ENCODE data around the gene RIMBP3B.
"Not testable (repeated sequence)": the region's sequence is repeated elsewhere in the genome, so short reads cannot be mapped to it uniquely, and the experiment has no call there.

Gene RIMBP3B

DNA sequence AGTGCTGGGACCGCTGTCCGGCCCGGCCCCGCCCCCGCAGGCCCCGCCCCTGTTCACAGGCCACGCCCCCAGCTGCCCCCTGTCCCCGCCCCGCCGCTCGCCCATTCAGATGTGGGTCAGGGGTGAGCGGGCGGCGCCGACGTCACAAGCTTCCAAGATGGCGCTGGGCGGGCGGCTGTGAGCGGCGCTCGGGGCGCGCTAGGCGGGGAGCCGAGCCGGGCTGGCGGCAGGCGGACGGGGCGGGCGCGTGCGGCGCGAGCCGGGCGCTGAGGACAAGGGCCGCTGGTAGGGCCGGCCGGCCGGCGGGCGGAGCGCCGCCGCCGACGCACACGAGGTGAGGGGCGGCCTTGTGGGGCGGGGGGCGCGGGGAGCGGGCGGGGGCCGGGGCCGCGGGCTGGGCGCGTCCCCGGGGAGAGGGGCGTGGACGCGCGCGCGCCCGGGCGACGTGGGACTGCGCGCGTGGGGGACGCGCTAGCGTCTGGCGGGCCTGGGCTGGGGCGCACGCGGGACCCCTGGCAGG lies 33.7 kb downstream of the RIMBP3B start, which contains the start of gene HIC2:
HIC2 (plus strand) TSS at position 145 of the 520 bp plus-strand sequence. CDS start 25,461 bp downstream, outside the sequence.
- DNase-seq = peak; percentile 21

- peak; percentile 25 for DNase-seq
Observed at GRCh38 chr22:21417853-21418252, 34.3 kb downstream of the RIMBP3B start.

- DNase-seq = not testable (repeated sequence)
Observed at GRCh38 chr22:21418974-21419638, 35.6 kb downstream of the RIMBP3B start.

GRCh38 chr22:21420180-21420763 lies 36.7 kb downstream of the RIMBP3B start:
- not testable (repeated sequence) for DNase-seq

DNA sequence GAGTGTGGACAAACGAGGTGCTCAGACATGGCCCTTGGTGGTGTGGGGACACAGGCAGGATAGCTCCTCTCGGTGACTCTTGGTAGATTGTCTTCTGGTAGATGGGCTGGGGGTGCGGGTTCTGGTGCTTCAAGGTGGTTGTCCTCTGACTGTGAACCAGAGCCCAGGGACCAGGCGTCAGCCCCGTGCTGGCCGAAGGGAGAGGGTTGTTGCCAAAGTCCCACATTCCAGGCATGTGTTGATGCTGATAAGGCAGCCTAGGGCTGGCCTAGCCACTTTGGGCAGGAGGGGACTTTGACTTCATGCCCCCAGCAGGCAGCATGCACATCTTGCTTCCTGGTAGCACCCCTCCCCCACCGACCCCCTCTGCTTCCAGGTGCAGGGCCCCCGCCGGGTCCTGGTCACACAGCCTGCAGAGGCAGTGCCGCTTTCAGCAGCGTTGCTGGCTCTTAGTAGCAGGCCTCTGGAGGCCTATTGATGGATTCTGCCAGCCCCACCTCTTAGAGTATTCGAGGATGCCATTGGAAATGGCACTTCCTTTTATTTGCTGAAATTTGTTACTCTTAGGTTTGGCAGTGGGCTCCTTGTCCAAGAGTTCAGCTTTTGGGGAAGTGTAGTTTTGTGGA lies 40.6 kb downstream of the RIMBP3B start:
- not testable (repeated sequence) for DNase-seq

- not testable (repeated sequence) for DNase-seq
Observed at GRCh38 chr22:21434378-21435233, 51.1 kb downstream of the RIMBP3B start.

DNA sequence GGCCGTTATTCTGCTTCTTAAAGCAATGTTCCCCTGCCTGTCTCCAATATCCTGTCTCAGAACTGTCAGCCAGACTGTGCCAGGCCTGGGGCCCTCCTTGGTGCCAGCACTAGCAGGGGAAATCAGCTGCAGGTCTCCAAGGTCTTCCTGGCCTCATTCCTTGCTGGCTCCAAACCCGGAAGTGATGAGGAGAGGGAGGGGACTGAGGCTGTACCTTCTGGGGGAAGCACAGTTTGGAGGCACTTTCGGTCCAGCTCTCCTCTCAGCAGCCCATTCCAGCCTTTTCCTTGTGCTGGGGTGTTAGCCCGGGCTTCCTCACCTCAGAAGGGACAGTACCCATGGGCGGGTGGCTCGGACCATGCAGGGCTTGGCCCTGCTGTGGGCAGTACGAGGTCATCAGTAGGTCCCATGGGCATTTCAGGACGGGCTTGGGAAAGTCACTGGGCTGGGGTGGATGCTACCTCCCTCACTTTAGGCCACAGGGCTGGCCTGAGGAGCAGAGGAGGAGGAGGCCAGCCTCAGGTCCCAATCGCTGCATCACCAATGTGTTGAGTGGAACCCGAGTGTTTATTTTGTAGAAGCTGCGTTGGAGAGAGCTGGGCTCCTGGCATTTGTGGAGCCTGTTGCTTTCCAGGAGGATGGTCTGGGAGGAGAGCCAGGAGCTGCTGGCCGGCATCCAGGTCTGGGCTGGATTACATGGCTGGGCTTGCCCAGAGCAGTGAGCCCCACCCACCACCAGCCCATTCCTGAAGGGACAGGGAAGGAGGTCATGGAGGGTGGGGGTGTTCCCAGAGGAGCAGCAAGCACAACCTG lies 52.7 kb downstream of the RIMBP3B start:
- DNase-seq = not testable (repeated sequence)

- DNase-seq = not testable (repeated sequence)
Observed at GRCh38 chr22:21438013-21438412, 54.5 kb downstream of the RIMBP3B start.
